ENCODE measurements around the gene ESRRG.
"Not testable (repeated sequence)": the region's sequence is repeated elsewhere in the genome, so short reads cannot be mapped to it uniquely, and the experiment has no call there.

The ESRRG gene

DNA sequence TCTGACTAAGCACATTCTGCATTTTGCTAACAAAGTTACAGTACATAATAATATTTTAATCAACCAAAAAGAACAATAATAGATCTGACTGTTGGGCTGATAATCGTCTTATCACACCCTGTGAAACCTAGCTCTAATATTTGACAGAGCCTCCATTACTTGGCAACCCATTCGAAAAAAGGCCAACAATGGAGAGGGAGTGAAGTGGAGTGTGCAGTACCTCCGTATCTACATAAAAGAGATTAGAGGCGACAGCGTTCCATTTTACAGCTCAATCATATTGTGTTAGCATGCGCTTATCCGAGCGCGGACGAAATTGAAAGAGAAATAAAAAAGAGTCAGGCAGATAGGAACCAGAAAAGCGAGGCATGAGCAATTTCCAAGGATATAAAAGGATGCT, 162.7 kb downstream of the ESRRG start:
- no peak for DNase-seq

GRCh38 chr1:216559359-216559758, 163.9 kb downstream of the ESRRG start:
- no peak for DNase-seq

DNA sequence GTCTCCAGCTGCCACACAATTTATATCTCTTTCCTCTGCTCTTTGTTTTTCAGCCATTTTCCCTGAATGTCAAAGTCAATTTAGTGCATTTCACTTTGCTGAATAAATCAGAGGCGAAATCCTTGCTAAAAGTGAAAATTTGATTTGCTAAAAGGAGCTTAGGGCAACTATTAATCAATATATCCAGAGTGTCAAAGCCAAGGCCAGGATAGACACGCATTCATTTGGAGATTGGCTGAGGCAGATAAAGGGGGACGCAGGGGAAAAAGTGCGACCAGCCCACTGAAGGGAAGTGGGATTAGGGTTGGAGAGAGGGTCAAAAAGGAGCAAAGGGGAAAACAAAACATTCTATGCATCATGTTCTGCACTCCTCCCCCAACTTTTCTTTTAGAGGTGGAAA, 167.6 kb downstream of the ESRRG start:
- DNase-seq, result no peak

DNA sequence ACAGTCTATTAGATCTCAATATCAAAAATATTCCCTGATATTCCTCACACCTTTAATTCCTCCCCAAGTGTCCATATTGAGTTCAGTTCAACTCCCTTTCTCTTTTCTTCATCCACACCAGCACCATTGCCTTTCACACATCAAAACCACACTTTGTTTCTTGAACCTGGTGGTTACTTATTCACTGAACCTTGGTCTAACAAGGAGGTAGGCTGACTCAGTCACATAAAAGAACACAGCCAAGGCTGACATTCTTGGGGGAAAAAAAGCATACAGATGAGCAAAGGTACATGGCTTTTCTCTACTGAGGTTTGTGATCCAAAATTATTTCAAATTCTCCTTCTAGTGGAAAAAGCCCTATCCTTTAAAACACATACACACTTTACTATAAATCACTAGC, 168.3 kb downstream of the ESRRG start:
- DNase-seq, result no peak

DNA sequence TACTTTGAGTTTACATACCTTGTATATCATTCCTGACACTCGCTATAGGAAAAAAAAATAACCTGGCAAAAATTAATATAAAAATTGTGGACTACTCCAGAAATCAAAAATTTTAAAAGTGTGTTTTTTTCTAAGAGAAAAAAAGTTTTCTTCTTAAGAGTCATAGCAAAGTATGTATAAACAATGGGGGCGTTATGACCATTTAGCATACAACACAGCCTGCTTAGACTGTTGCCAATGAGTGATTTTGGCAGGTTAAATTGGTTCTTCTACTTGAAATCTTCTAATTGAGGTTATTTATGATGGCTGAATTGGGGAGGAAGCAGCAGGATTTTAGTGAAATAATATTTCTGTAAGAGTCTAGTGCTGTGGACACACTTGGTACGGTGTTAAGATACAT, 169.5 kb downstream of the ESRRG start:
- no peak for DNase-seq

DNA sequence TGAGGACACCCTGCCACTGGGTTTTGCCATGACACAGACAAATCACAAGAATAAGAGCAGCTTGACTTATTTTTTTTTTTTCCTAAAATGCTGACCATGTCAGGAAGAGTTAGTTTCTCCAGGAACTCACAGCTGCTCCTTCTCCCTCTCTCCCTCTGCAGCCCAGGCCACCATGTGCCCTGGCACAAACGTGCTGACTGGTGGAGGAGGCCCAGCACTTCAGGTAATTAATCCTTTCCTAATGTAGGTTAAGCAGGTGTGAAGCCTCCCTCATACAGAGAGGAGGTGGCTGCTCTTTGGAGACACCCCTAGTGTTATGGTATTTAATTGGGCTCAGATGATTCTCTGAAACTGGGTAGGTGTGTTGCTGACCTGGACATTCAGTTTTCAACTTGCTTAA, 170.2 kb downstream of the ESRRG start:
- no peak for DNase-seq

GRCh38 chr1:216549796-216550195, 173.4 kb downstream of the ESRRG start:
- no peak for DNase-seq

GRCh38 chr1:216542741-216543140, 180.5 kb downstream of the ESRRG start:
- DNase-seq, result no peak

DNA sequence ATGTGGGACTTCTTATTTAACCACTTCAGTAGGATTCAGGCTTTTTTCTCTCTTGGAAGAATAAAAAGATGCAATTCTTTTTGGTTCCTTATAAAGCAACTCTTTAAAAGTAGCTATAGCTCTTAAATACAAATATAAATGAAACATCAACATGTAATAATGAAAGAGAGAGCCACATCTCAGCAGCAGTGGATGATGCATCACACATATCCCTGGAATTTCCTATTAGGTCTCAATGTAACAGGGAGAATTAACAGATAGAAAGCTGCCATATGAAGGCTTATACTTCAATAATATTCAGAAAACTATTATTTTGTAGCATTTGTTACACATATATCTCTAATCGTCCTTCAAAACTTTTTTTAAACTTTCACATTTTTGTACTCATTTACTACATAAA, 181.0 kb downstream of the ESRRG start:
- DNase-seq, result no peak

DNA sequence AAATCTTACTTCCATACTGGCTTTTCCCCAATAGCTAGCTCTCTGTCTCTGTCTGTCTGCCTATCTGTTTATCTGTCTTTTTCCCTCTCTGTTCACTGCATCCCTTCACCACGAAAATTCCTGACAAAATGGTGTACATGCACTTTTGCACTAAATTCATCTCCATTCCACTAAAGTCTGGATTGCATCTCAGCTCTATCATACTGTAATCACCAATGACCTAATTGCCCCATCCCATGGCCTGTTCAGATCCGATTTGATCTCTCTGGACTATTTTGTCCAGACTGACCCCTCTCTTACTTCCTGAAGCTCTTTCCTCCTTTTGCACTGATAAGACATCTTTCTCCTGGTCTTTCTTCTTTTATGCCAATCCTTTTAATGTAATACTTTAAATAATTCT, 187.5 kb downstream of the ESRRG start:
- no peak for DNase-seq

DNA sequence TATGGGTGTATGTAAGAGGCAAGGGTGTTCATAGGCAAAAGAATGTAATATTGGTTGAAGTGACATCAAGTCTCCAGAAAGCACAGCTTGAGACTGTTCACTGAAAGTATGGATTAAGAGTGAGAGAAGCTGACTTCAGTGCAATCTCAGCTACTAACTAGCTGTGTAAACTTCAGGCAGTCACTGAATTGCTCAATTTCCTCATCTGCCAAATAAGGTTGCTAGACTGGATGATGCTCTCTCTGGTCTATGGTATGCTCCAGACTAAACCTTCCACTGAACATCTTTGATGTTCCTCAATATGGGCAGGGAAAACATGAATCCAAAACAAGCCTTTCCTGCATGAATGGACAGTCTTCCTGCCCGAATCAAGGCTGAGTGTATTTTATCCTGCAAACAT, 188.2 kb downstream of the ESRRG start:
- no peak for DNase-seq

- no peak for DNase-seq
Observed at GRCh38 chr1:216533776-216534175, 189.5 kb downstream of the ESRRG start.

- DNase-seq, result no peak
Observed at GRCh38 chr1:216532251-216532798, 190.9 kb downstream of the ESRRG start.

DNA sequence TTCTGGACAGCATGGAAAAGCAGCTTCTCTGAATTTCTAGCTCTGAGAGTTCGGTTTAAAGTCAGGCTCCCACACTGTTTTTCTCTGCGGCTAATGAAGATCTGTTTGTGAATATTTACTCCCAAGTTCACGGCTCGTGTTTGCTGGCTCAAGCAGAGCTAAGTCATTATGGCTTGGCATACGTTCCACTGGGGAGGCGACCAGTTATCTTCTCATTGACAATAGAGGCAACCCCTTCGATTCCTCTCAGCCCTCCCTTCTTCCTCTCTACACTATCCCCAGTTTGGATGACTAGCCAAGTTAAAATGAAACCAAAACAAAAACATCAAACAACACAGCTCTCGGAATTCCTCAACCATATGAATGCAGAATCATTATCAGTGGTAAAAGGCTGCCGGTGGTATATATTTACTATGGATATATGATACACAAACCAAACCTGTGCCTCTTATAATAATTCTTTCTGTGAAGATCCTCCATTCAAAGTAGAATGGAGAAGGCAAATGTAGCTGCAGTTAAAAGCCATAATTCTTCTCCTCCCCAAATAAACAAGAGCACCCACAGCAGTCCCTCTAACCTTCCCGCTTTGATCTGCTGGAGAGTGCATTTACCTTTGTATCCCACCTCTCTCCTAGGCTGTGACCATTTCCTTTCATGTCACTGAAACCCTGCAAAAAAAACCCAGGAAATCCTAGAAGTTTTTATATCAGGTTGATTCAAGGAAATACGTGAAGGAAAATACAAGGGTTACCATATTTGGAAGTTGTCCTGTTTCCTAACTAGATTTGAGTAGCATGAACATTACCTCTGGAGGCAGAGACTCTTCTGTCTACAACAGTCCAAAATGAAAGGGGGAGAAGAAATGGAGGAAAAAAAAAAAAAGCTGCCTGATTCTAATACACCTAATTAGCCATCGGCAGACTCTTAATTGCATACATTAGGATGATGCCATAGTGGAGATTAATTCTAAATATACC, 191.7 kb downstream of the ESRRG start:
- no peak for DNase-seq

- not testable (repeated sequence) for DNase-seq
Observed at GRCh38 chr1:216529851-216530250, 193.4 kb downstream of the ESRRG start.

- DNase-seq, result no peak
Observed at GRCh38 chr1:216528816-216529215, 194.4 kb downstream of the ESRRG start.

DNA sequence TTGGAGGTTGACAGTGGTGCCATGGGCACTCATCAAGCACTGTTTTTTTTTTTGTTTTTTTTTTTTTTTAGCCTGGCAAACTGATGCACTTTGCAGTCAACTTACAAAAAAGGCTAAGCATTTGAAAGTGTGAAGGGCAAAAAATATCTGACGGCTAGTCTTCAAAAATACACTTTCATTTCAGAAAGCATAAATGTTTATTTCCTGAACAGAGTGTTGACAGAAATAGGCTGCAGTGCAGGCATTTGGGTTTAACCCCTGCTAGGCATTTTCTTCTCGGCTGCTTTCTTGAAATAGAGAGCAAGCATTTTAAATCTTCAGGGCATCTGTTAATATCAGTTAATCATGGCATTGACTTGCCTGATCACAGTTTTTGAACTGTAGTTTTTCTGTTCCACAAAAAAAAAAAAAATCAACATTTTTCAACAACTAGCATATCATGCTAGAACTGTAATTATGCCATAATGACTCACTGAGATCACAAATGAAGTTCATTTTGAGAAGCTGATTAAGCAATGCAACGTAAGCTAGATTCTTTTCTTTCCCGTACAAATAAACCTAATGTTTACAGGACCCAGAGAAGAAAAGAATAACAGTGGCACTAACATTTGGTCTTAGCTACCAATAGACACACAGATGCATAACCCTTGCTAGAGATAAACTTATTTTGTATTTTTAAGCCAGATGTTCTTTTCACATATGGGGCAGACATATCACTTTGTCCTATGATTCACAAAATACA, 199.6 kb downstream of the ESRRG start:
- no peak for DNase-seq

DNA sequence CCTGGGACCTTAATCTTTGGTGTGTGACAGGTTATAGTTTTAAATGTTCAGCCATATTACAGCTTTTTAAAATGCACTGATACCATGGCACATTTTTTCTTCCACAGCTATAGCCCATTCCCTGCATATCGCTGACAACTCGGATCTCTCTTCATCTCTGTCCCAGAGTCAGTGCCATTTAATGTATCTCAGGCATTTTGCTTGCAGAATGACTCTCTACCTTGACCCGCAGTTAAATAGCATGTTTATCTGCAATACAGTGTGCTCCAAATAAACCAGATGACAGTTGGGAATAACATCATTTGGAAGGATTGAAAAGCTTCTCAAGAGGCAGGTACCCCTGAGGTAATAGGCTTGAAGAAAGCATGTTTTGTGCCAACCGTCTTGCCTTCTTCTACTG, 200.2 kb downstream of the ESRRG start:
- no peak for DNase-seq

DNA sequence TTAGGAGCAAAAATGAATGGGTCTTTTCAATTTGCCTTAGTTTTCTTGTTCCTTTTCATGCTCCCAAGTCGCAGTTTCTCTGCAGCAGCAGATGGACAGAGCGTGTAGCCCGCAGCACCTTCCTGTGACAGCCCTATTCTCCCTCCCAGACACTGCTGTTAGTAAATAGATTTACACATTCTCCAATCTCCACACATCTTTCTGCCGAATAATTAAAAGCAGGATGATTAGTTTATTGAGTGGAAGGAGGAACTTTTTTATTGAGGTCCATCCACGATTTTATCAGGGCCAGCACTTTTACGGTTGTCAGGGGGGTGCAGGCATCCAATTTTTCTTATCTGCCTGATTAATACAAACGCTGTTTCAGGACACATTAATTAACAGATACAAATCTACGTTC, 201.8 kb downstream of the ESRRG start:
- DNase-seq, result no peak

DNA sequence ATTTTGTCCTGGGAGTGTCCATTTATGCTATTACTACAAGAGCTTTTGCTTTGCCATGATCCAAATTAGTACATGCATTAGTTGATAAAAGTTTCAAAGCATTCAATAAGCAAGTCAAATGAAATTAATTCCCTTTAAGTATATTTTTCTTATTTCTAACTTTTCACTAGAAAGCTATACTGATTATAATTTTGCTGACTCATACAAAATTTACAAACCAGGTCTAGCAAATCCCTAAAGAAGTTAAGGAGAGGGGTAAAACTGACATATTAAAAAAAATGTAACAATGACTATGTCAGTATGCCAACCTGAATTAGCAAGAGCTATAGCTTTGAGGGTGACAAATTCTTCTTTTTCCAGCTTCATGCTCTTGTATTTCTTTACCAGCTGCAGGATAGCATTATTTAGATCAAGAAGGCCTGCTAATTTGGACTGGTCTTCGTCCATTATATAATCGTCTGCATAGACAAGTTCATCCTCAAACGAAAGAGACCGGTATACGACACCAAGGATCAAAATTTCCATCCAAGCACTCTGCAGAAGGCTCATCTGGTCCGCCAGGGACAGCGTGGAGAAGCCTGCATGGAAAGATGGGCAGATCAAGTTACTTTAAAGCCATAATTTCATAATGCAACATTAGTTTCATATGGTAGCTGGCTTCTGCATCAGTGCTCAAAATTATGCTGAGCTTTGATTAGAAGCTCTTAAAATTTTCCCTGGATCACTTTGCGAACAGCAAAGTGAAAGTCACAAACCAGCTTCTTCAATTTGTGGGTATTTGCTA, 204.2 kb downstream of the ESRRG start:
- no peak for DNase-seq

DNA sequence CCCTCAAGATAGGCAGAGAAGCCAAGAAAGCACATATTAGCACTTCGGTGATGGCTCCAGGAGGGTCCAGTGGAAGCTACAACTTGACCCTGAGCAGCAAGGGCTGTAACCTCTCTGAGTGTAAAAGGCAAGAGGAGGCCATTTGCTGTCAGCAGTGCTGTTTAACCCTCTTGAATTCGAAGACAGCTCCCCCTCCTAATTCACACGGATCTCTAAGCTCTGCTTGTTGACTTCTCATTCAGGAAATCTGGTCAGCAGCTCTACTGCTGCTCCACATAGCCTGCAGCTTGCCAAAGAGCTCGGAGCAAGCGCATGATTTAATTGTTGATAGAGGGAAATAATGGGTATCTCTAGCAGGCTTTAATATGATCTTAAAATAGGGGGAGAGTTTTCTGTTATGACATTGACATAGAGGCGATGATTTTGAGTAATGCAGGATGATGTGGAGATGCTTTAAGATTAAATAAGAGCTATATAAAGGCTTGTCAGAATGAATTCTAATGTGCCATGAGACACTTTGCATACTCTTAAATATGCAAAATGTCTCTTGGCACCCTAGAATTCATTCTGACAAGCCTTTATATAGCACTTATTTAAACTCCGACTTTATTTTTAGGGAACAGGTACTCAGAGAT, 220.6 kb downstream of the ESRRG start:
- no peak for DNase-seq

GRCh38 chr1:216500273-216500967, 222.8 kb downstream of the ESRRG start:
- no peak for DNase-seq
